ENCODE results near the gene TTC38.

The TTC38 gene

GRCh38 chr22:46240907-46241306, 26.9 kb upstream of the TTC38 start:
- H3K36me3 ChIP-seq (ENCODE audit: control insufficient read depth, insufficient read depth, low read length) = peaks cover 3% of the 10 kb centered on the region
- no peak overlapping the region for H3K4me3 ChIP-seq (replicated peaks; ENCODE audit: low read depth, low read length)
- no peak for DNase-seq (ENCODE audit: extremely low read depth, insufficient read length)
- no peak for TF ChIP-seq CTCF (IDR thresholded peaks at IDR 0.05; ENCODE audit: insufficient read depth, low read length, poor library complexity, severe bottlenecking)
- no peaks in the 10 kb centered on the region for H3K27me3 ChIP-seq (replicated peaks; ENCODE audit: control insufficient read depth, insufficient read depth, low read length)

- no peak for TF ChIP-seq CTCF (IDR thresholded peaks at IDR 0.05; ENCODE audit: insufficient read depth, low read length, poor library complexity, severe bottlenecking)
- H3K27me3 ChIP-seq (replicated peaks; ENCODE audit: control insufficient read depth, insufficient read depth, low read length) = no peaks in the 10 kb centered on the region
- peaks cover 3% of the 10 kb centered on the region for H3K36me3 ChIP-seq (ENCODE audit: control insufficient read depth, insufficient read depth, low read length)
- H3K4me3 ChIP-seq (replicated peaks; ENCODE audit: low read depth, low read length) = no peak overlapping the region
- no peak for DNase-seq (ENCODE audit: extremely low read depth, insufficient read length)
These were observed 26.3 kb upstream of the TTC38 start for GRCh38 chr22:46241396-46242007.

GRCh38 chr22:46242076-46242475, 25.7 kb upstream of the TTC38 start:
- TF ChIP-seq CTCF (IDR thresholded peaks at IDR 0.05; ENCODE audit: insufficient read depth, low read length, poor library complexity, severe bottlenecking) = no peak
- Histone ChIP-seq H3K36me3 (ENCODE audit: control insufficient read depth, insufficient read depth, low read length) (peaks cover 3% of the 10 kb centered on the region), H3K4me3 (replicated peaks; ENCODE audit: low read depth, low read length) (no peak overlapping the region), H3K27me3 (replicated peaks; ENCODE audit: control insufficient read depth, insufficient read depth, low read length) (no peaks in the 10 kb centered on the region)
- DNase-seq (ENCODE audit: extremely low read depth, insufficient read length) = no peak

GRCh38 chr22:46244771-46245170, 23.0 kb upstream of the TTC38 start:
- Histone ChIP-seq H3K36me3 (ENCODE audit: control insufficient read depth, insufficient read depth, low read length) (peaks cover 3% of the 10 kb centered on the region), H3K27me3 (replicated peaks; ENCODE audit: control insufficient read depth, insufficient read depth, low read length) (no peaks in the 10 kb centered on the region), H3K4me3 (replicated peaks; ENCODE audit: low read depth, low read length) (no peak overlapping the region)
- TF ChIP-seq CTCF (IDR thresholded peaks at IDR 0.05; ENCODE audit: insufficient read depth, low read length, poor library complexity, severe bottlenecking) = no peak
- DNase-seq (ENCODE audit: extremely low read depth, insufficient read length) = no peak

- TF ChIP-seq CTCF (IDR thresholded peaks at IDR 0.05; ENCODE audit: insufficient read depth, low read length, poor library complexity, severe bottlenecking) = no peak
- DNase-seq (ENCODE audit: extremely low read depth, insufficient read length) = no peak
- Histone ChIP-seq H3K27me3 (replicated peaks; ENCODE audit: control insufficient read depth, insufficient read depth, low read length) (no peaks in the 10 kb centered on the region), H3K36me3 (ENCODE audit: control insufficient read depth, insufficient read depth, low read length) (peaks cover 3% of the 10 kb centered on the region), H3K4me3 (replicated peaks; ENCODE audit: low read depth, low read length) (no peak overlapping the region)
These were observed 22.3 kb upstream of the TTC38 start for GRCh38 chr22:46245511-46245910.

GRCh38 chr22:46246178-46246577, 21.6 kb upstream of the TTC38 start:
- no peak for TF ChIP-seq CTCF (IDR thresholded peaks at IDR 0.05; ENCODE audit: insufficient read depth, low read length, poor library complexity, severe bottlenecking)
- DNase-seq (ENCODE audit: extremely low read depth, insufficient read length) = no peak
- Histone ChIP-seq H3K4me3 (replicated peaks; ENCODE audit: low read depth, low read length) (no peak overlapping the region), H3K27me3 (replicated peaks; ENCODE audit: control insufficient read depth, insufficient read depth, low read length) (no peaks in the 10 kb centered on the region), H3K36me3 (ENCODE audit: control insufficient read depth, insufficient read depth, low read length) (peaks cover 3% of the 10 kb centered on the region)

Measured in GM06990 (cell line).